ENCODE data around the gene SEC14L1. TPM values are rescaled to one million over a fixed set of nuclear protein-coding genes. Genes with fewer than 3 reads are reported as not detected.
A peak's percentile ranks its signal among the peaks of the same experiment; 100 is the strongest.

The SEC14L1 gene
- total RNA-seq, 1 donor from 2014 or later = 146 TPM

- Histone ChIP-seq H3K4me1 (peaks cover 71% of the 10 kb centered on the region), H3K9me3 (no peaks in the 10 kb centered on the region), H3K36me3 (no peaks in the 10 kb centered on the region), H3K27ac (peak overlapping the region; percentile 37), H3K27me3 (ENCODE audit: low read depth) (no peaks in the 10 kb centered on the region), H3K4me3 (no peak overlapping the region)
- intact Hi-C loops (cut with DNase I) = no loop called here
- TF ChIP-seq CTCF (IDR thresholded peaks at IDR 0.05) = no peak
- no peak for DNase-seq
- no peak for ATAC-seq
Observed at GRCh38 chr17:77180503-77181357, 40.0 kb downstream of the SEC14L1 start.

GRCh38 chr17:77182205-77183172, 41.7 kb downstream of the SEC14L1 start:
- H3K4me3 ChIP-seq = no peak overlapping the region
- H3K36me3 ChIP-seq = no peaks in the 10 kb centered on the region
- intact Hi-C loops (cut with DNase I) = no loop called here
- peaks cover 73% of the 10 kb centered on the region for H3K4me1 ChIP-seq
- peak overlapping the region; percentile 37 for H3K27ac ChIP-seq
- DNase-seq (no peak), ATAC-seq (peak in 1 of 2 donors; percentile 48)
- TF ChIP-seq CTCF (IDR thresholded peaks at IDR 0.05) = no peak
- H3K27me3 ChIP-seq (ENCODE audit: low read depth) = no peaks in the 10 kb centered on the region
- no peaks in the 10 kb centered on the region for H3K9me3 ChIP-seq

- Histone ChIP-seq H3K27me3 (ENCODE audit: low read depth) (no peaks in the 10 kb centered on the region), H3K9me3 (no peaks in the 10 kb centered on the region), H3K36me3 (no peaks in the 10 kb centered on the region), H3K4me1 (peaks cover 79% of the 10 kb centered on the region), H3K4me3 (no peak overlapping the region), H3K27ac (no peak overlapping the region)
- ATAC-seq (no peak), DNase-seq (no peak)
- intact Hi-C loops (cut with DNase I) = no loop called here
- no peak for TF ChIP-seq CTCF (IDR thresholded peaks at IDR 0.05)
Observed at GRCh38 chr17:77184474-77184873, 43.7 kb downstream of the SEC14L1 start.

GRCh38 chr17:77185137-77185536, 44.4 kb downstream of the SEC14L1 start:
- no peak for TF ChIP-seq CTCF (IDR thresholded peaks at IDR 0.05)
- DNase-seq (no peak), ATAC-seq (peak in 1 of 2 donors; percentile 26)
- H3K9me3 ChIP-seq = no peaks in the 10 kb centered on the region
- no peak overlapping the region for H3K4me3 ChIP-seq
- no peaks in the 10 kb centered on the region for H3K36me3 ChIP-seq
- intact Hi-C loops (cut with DNase I) = no loop called here
- peaks cover 79% of the 10 kb centered on the region for H3K4me1 ChIP-seq
- no peaks in the 10 kb centered on the region for H3K27me3 ChIP-seq (ENCODE audit: low read depth)
- no peak overlapping the region for H3K27ac ChIP-seq

GRCh38 chr17:77186141-77186604, 45.4 kb downstream of the SEC14L1 start:
- no peak for ATAC-seq
- Histone ChIP-seq H3K27ac (no peak overlapping the region), H3K27me3 (ENCODE audit: low read depth) (no peaks in the 10 kb centered on the region), H3K36me3 (peaks cover 9% of the 10 kb centered on the region), H3K4me3 (no peak overlapping the region), H3K4me1 (peaks cover 69% of the 10 kb centered on the region), H3K9me3 (no peaks in the 10 kb centered on the region)
- intact Hi-C loops (cut with DNase I) = no loop called here
- TF ChIP-seq CTCF (IDR thresholded peaks at IDR 0.05) = no peak
- no peak for DNase-seq
